K562 (cell line): ENCODE results near the gene PCARE. TPM values are rescaled to one million over a fixed set of nuclear protein-coding genes. Genes with fewer than 3 reads are reported as not detected.

Experiments
- CLOCK ChIP-seq: fragments of 250-450 bp; sonication (Bioruptor Pico); IDR thresholded peaks from 2 replicates; pipeline ENCODE4 v1.4.0; 2020; ENCODE audit warnings: mild to moderate bottlenecking, moderate library complexity, borderline replicate concordance
- EGR1 ChIP-seq: fragments of 450-650 bp; conservative IDR thresholded peaks from 2 replicates; pipeline ENCODE4 v1.6.1; 2017; ENCODE audit warnings: mild to moderate bottlenecking
- MCM2 ChIP-seq: fragments of 450-650 bp; IDR thresholded peaks from 2 replicates; pipeline ENCODE4 v1.6.1; 2017; ENCODE audit warnings: low read depth, mild to moderate bottlenecking
- NBN ChIP-seq: fragments of 450-650 bp; IDR thresholded peaks from 2 replicates; pipeline ENCODE4 v1.6.1; 2016; ENCODE audit warnings: low read depth, mild to moderate bottlenecking
- NUFIP1 ChIP-seq: fragments of 450-650 bp; IDR thresholded peaks from 2 replicates; pipeline ENCODE4 v1.6.1; 2018; ENCODE audit not compliant: partially characterized antibody
- STAT5A ChIP-seq: IDR thresholded peaks from 2 replicates; pipeline ENCODE4 v1.6.1; 2012; ENCODE audit warnings: low read length, inconsistent platforms, borderline replicate concordance
- USF2 ChIP-seq: sonication (generic); formaldehyde crosslinking; IDR thresholded peaks from 2 replicates; pipeline ENCODE4 v1.5.0; 2020; ENCODE audit warnings: missing genetic modification reagents
- ZNF12 ChIP-seq: sonication (generic); formaldehyde crosslinking; IDR thresholded peaks from 2 replicates; pipeline ENCODE4 v1.4.0; 2020; ENCODE audit warnings: mild to moderate bottlenecking, missing genetic modification reagents
- ZNF253 ChIP-seq: fragments of 250-450 bp; sonication (Bioruptor Pico); conservative IDR thresholded peaks from 2 replicates; pipeline ENCODE4 v1.6.1; 2021; ENCODE audit warnings: mild to moderate bottlenecking
- ZNF639 ChIP-seq, 2 experiments: fragments of 200-800 bp in 1 of 2; sonication (Bioruptor generic) in 1 of 2; sonication (generic) in 1 of 2; formaldehyde crosslinking in 1 of 2; IDR thresholded peaks in 1 of 2; conservative IDR thresholded peaks in 1 of 2; 2 replicates each; pipeline versions ENCODE4 v1.5.0 to v1.6.1; 2016 to 2020; ENCODE audit warnings: missing compliant biosample characterization in 1 of 2, missing genetic modification characterization in 1 of 2, missing genetic modification reagents in 1 of 2
- ZSCAN29 ChIP-seq: fragments of 450-650 bp; IDR thresholded peaks from 2 replicates; pipeline ENCODE4 v1.6.1; 2017
- polyA plus RNA-seq, 8 experiments: library from polyadenylated mRNA; depleted of rRNA in 4 of 8; stranded (reverse) in 5 of 8; unstranded in 3 of 8; fragments of >200 nt; fragmentation: Nextera tagmentation in 2 of 8; fragmentation: Illumina TruSeq in 1 of 8; extraction: Ambion mirVana in 2 of 8; extraction: Trizol in 1 of 8; gene quantifications; 2 replicates each; pipeline versions ENCODE4 v1.2.1 to v1.2.3, GENCODE V29; 2011 to 2014; ENCODE audit warnings: inconsistent platforms in 1 of 8, missing spikeins in 1 of 8
- total RNA-seq, 7 experiments: library from RNA; depleted of rRNA in 6 of 7; stranded (reverse); fragments of >200 nt in 6 of 7; fragmentation: Illumina TruSeq in 2 of 7; extraction: Trizol in 2 of 7; gene quantifications; 2 replicates each; pipeline versions ENCODE4 v1.2.1 to v1.2.3, GENCODE V29; 2011 to 2021; ENCODE audit warnings: low replicate concordance in 1 of 7

PCARE gene
- total and polyA plus RNA-seq, 9 of the 15 experiments (the other 6 are each of a cell fraction or from before 2014, with no cell fraction given): not detected

GRCh38 chr2:29033656-29034055 is 40.7 kb downstream of the PCARE start (continued):
- TF ChIP-seq USF2 (no peak), ZSCAN29 (no peak), STAT5A (no peak), EGR1 (no peak), CLOCK (CRISPR knock-in tag) (no peak), ZNF253 (CRISPR knock-in tag) (no peak), ZNF639 (CRISPR knock-in tag; conservative IDR thresholded peaks at IDR 0.05 in 1 of 2, IDR thresholded peaks at IDR 0.05 in 1 of 2) (no peak), NBN (no peak), NUFIP1 (no peak), ZNF12 (CRISPR knock-in tag) (no peak), MCM2 (no peak)
